ENCODE results near the gene SLC6A3.
"Not testable (repeated sequence)": the region's sequence is repeated elsewhere in the genome, so short reads cannot be mapped to it uniquely, and the experiment has no call there.

SLC6A3 gene

DNA sequence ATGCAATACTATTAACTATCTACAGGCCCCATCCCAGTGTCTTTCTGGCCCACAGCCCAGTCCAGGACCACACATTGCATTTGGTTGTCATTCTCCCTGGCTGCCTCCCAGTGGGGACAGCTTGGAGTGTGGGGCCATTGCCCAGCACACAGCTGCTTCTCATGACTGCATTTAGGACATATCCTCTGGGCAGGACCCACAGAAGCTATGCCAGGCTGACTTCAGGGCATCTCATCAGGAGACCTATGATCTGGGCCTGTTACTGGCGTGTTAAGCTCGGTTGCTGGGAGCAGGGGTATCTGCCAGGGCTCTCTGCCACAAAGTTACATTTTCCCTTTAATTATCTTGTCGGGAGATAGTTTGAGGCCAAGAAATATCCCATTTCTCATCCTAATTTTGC, 68.3 kb downstream of the SLC6A3 start:
- no peak for TF ChIP-seq CTCF (IDR thresholded peaks at IDR 0.05; ENCODE audit: low read depth, low read length)
- TF ChIP-seq MYC (IDR thresholded peaks at IDR 0.05; ENCODE audit: low read depth, low read length), result no peak
- no peak overlapping the region for H3K4me3 ChIP-seq (ENCODE audit: low read depth, low read length)
- DNase-seq (ENCODE audit: low read depth), result no peak

- TF ChIP-seq MAX (IDR thresholded peaks at IDR 0.05; ENCODE audit: low read depth, low read length) (no peak), CTCF (IDR thresholded peaks at IDR 0.05; ENCODE audit: low read depth, low read length) (no peak), POLR2A (IDR thresholded peaks at IDR 0.05; ENCODE audit: extremely low read depth, insufficient read length) (no peak), MYC (IDR thresholded peaks at IDR 0.05; ENCODE audit: low read depth, low read length) (no peak)
- no peak overlapping the region for H3K4me3 ChIP-seq (ENCODE audit: low read depth, low read length)
- peak; percentile 37 for DNase-seq (ENCODE audit: low read depth)
Observed at GRCh38 chr5:1375871-1376810, 69.1 kb downstream of the SLC6A3 start.

GRCh38 chr5:1374679-1375055, 70.6 kb downstream of the SLC6A3 start:
- H3K4me3 ChIP-seq (ENCODE audit: low read depth, low read length), result no peak overlapping the region
- TF ChIP-seq POLR2A (IDR thresholded peaks at IDR 0.05; ENCODE audit: extremely low read depth, insufficient read length) (no peak), MYC (IDR thresholded peaks at IDR 0.05; ENCODE audit: low read depth, low read length) (no peak), MAX (IDR thresholded peaks at IDR 0.05; ENCODE audit: low read depth, low read length) (no peak), CTCF (IDR thresholded peaks at IDR 0.05; ENCODE audit: low read depth, low read length) (no peak)
- DNase-seq (ENCODE audit: low read depth), result no peak

- no peak overlapping the region for H3K4me3 ChIP-seq (ENCODE audit: low read depth, low read length)
- DNase-seq (ENCODE audit: low read depth), result no peak
- TF ChIP-seq MYC (IDR thresholded peaks at IDR 0.05; ENCODE audit: low read depth, low read length) (no peak), MAX (IDR thresholded peaks at IDR 0.05; ENCODE audit: low read depth, low read length) (no peak), POLR2A (IDR thresholded peaks at IDR 0.05; ENCODE audit: extremely low read depth, insufficient read length) (no peak), CTCF (IDR thresholded peaks at IDR 0.05; ENCODE audit: low read depth, low read length) (no peak)
Observed at GRCh38 chr5:1374030-1374678, 71.1 kb downstream of the SLC6A3 start.

DNA sequence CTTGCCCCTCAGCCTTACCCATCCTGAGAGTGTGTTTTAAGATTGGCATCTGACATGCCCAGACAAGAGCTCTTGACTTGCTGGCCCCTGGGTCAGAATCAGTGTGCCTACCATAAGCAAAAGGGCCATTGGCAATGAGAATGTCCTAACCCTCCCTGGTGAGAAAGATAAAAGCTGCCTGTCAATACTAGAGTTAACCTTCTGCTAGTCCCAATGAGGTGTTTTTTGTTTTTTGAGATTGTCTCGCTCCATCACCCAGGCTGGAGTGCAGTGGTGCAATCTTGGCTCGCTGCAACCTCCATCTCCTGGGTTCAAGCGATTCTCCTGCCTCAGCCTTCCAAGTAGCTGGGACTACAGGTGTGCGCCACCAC, 73.3 kb downstream of the SLC6A3 start:
- not testable (repeated sequence) for H3K4me3 ChIP-seq (ENCODE audit: low read depth, low read length); DNase-seq (ENCODE audit: low read depth)

GRCh38 chr5:1371218-1371971, 73.8 kb downstream of the SLC6A3 start:
- TF ChIP-seq POLR2A (IDR thresholded peaks at IDR 0.05; ENCODE audit: extremely low read depth, insufficient read length), result no peak
- no peak for TF ChIP-seq MYC (IDR thresholded peaks at IDR 0.05; ENCODE audit: low read depth, low read length)
- TF ChIP-seq CTCF (IDR thresholded peaks at IDR 0.05; ENCODE audit: low read depth, low read length), result no peak
- TF ChIP-seq MAX (IDR thresholded peaks at IDR 0.05; ENCODE audit: low read depth, low read length), result no peak
- DNase-seq (ENCODE audit: low read depth), result no peak

More at GRCh38 chr5:1371218-1371971, 73.8 kb downstream of the SLC6A3 start:
- H3K4me3 ChIP-seq (ENCODE audit: low read depth, low read length), result no peak overlapping the region
